ENCODE results near the gene LCN1. TPM values are rescaled to one million over a fixed set of nuclear protein-coding genes. Genes with fewer than 3 reads are reported as not detected.

The LCN1 gene
- total RNA-seq, 1 donor from 2014 or later = not detected

GRCh38 chr9:135476561-135477355 is 44.5 kb upstream of the LCN1 start:
- DNase-seq (ENCODE audit: low spot score) = no peak
- Mint-ChIP-seq H3K27me3 (ENCODE audit: unreplicated experiment) (peaks cover 8% of the 10 kb centered on the region), H3K36me3 (ENCODE audit: low read depth, unreplicated experiment) (no peaks in the 10 kb centered on the region), H3K4me3 (ENCODE audit: unreplicated experiment) (no peak overlapping the region), H3K4me1 (ENCODE audit: unreplicated experiment) (no peaks in the 10 kb centered on the region), H3K27ac (ENCODE audit: unreplicated experiment) (no peak overlapping the region), H3K9me3 (ENCODE audit: unreplicated experiment) (no peaks in the 10 kb centered on the region)
- TF ChIP-seq CTCF (IDR thresholded peaks at IDR 0.05; ENCODE audit: unreplicated experiment) = no peak

GRCh38 chr9:135478191-135478590 is 43.0 kb upstream of the LCN1 start:
- H3K9me3 Mint-ChIP-seq (ENCODE audit: unreplicated experiment) = no peaks in the 10 kb centered on the region
- no peaks in the 10 kb centered on the region for H3K36me3 Mint-ChIP-seq (ENCODE audit: low read depth, unreplicated experiment)
- peaks cover 8% of the 10 kb centered on the region for H3K27me3 Mint-ChIP-seq (ENCODE audit: unreplicated experiment)
- no peaks in the 10 kb centered on the region for H3K4me1 Mint-ChIP-seq (ENCODE audit: unreplicated experiment)
- H3K27ac Mint-ChIP-seq (ENCODE audit: unreplicated experiment) = no peak overlapping the region
- TF ChIP-seq CTCF (IDR thresholded peaks at IDR 0.05; ENCODE audit: unreplicated experiment) = no peak
- H3K4me3 Mint-ChIP-seq (ENCODE audit: unreplicated experiment) = peak overlapping the region; percentile 90
- no peak for DNase-seq (ENCODE audit: low spot score)

GRCh38 chr9:135478829-135479468 is 42.3 kb upstream of the LCN1 start:
- Mint-ChIP-seq H3K36me3 (ENCODE audit: low read depth, unreplicated experiment) (peaks cover 3% of the 10 kb centered on the region), H3K4me3 (ENCODE audit: unreplicated experiment) (peak overlapping the region; percentile 90), H3K9me3 (ENCODE audit: unreplicated experiment) (no peaks in the 10 kb centered on the region), H3K27ac (ENCODE audit: unreplicated experiment) (no peak overlapping the region), H3K4me1 (ENCODE audit: unreplicated experiment) (no peaks in the 10 kb centered on the region), H3K27me3 (ENCODE audit: unreplicated experiment) (peaks cover 8% of the 10 kb centered on the region)
- no peak for TF ChIP-seq CTCF (IDR thresholded peaks at IDR 0.05; ENCODE audit: unreplicated experiment)
- DNase-seq (ENCODE audit: low spot score) = peak; percentile 37

- no peak for DNase-seq (ENCODE audit: low spot score)
- peaks cover 3% of the 10 kb centered on the region for H3K36me3 Mint-ChIP-seq (ENCODE audit: low read depth, unreplicated experiment)
- H3K4me1 Mint-ChIP-seq (ENCODE audit: unreplicated experiment) = no peaks in the 10 kb centered on the region
- no peak for TF ChIP-seq CTCF (IDR thresholded peaks at IDR 0.05; ENCODE audit: unreplicated experiment)
- no peak within 1 kb of the TSS for H3K27ac Mint-ChIP-seq (ENCODE audit: unreplicated experiment)
- H3K4me3 Mint-ChIP-seq (ENCODE audit: unreplicated experiment) = peak within 1 kb of the TSS; percentile 90
- no peaks in the 10 kb centered on the region for H3K9me3 Mint-ChIP-seq (ENCODE audit: unreplicated experiment)
- peaks cover 8% of the 10 kb centered on the region for H3K27me3 Mint-ChIP-seq (ENCODE audit: unreplicated experiment)
Observed at GRCh38 chr9:135479469-135480052, 41.7 kb upstream of the LCN1 start, which contains the start of gene PPP1R26. Gene PPP1R26 (plus strand): TSS chr9:135479782. CDS start chr9:135484511, 4,729 bp downstream.

Measured in endothelial cell (in vitro differentiated cells).